CD4-positive, alpha-beta T cell treated with Interleukin-4 for 4 hours (primary cell): ENCODE data around the gene KIF3A.
A peak's percentile ranks its signal among the peaks of the same experiment; 100 is the strongest.

ENCODE experiments used
- DNase-seq: peaks from one replicate; pipeline ENCODE4 v3.0.0-alpha.2; 2020

Gene KIF3A

DNA sequence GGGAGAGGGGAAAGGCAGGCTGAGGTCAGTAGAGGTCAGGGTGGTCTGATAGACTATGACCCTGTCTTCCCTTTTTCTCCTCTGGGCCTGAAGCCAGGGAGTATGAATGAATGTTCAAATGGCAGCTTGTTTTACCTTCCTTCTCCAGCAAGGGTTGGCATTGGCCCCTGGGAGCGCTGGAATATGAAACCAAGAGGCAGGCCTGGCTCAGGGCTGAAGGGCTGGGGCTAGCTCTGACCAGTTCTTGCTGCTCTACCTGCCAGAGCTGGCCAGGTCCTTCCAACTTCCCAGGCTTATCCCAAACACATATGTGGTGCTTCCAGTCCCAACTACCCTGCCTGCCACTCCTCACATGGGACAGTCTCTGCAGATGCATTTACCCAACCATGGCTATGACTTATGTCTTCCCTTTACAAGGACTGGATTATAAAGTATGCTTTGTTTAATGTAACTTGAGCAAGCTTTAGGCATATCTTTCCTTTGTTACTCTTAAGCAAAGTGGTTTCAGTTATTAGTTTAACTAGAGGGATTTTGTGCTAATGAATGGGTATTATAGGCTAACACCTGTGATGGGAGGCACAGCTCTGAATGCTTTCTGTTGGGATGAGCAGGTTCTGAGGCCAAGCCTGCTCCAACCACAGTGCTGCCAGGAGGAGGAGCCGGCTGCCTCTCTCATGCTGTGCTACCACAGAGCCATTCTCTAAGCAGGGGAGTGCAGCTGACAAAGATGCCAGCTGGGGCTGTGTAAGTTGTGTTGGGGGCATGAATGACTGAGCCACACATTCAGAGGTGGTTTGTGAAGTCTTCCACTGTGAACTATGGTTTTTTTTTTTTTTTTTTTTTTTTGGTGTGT lies 16.0 kb upstream of the KIF3A start:
- DNase-seq: no peak

DNA sequence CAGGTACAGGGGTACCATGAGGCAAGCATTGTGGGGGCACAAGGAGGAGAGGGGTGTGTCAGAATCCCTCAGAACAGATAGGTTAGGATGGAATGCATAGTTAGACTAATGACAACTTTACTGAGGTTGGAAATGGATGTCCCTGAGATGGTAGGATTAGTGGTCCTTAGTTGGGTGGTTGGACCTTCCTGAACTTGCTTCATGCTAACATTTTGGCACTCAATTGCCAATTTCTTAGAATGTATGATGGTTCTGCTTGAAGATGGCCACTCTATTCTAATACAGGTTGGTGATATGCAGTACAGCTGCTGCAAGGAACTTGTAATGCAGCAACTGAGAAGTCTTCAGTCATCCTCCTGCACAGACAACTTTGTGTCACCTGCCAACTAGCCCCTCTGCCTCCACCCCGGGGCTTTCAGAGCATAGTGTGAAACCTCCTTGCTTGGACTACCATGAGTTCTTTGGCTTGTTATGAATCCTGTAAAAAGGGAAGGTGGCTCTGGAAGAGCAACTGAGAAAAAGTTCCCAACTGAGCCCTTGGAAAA lies 15.3 kb upstream of the KIF3A start:
- no peak for DNase-seq

GRCh38 chr5:132751971-132752580 lies 14.7 kb upstream of the KIF3A start:
- DNase-seq: no peak

DNA sequence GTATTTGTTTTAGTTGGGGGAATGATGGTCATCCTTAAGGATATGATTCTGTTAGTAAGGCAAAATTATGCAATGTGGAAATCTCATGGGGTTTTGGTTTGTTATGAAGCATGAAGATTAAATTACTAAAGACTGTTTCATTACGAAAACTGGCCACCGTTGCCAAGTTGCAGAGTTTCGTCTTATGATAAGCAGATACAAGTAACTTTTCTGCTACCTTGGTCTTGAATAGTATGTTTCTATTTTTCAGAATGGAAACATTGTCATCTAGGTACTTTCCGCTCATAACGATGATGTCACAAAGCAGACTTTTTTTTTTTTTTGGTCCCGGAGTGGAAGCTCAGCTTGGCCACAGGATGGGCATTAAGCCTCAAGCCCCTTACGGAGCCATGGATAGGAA lies 14.1 kb upstream of the KIF3A start:
- DNase-seq: peak; percentile 24

- no peak for DNase-seq
These were observed 13.3 kb upstream of the KIF3A start for GRCh38 chr5:132750471-132751230.

DNA sequence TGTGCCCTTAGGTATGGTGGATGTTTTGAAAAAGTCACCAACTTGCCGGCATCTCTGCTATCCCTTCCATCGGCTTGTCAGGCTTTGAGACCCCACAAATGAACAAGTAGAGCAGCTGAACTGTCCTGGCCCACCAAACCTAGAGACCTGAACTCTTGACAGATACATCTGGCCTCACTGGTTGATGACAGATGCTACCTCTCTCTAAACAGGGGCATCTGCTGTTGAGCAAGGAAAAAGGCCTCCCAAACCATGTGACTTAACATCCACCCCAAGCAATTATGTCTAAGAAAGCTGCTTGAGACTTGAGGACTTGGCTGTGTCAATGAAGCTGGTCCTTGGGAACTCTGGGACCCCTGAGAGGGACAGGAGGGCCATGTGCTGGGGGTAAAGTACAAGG lies 12.2 kb upstream of the KIF3A start:
- DNase-seq: no peak

DNA sequence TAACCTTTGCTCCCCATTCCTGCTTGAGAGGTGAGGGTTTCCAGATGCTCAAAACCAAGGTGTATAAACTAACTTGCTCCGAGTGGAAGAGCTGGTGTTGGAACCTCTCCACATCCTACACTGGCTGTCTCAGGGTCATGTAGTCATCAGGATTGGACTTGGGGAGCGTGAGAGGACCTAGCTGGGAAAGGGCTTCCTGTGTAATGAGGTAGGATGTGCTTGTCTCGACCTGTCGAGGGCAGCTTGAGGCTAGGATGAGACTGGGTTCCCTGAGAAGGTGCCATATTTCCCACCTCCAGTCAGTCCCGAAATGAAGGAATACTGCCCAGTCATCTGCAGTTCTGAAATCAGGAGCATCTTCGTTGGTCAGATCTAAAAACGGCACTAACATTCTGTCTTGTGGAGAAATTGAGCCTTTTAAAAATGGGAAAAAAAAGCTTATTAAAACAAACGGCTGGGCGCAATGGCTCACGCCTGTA lies 11.2 kb upstream of the KIF3A start:
- no peak for DNase-seq

DNA sequence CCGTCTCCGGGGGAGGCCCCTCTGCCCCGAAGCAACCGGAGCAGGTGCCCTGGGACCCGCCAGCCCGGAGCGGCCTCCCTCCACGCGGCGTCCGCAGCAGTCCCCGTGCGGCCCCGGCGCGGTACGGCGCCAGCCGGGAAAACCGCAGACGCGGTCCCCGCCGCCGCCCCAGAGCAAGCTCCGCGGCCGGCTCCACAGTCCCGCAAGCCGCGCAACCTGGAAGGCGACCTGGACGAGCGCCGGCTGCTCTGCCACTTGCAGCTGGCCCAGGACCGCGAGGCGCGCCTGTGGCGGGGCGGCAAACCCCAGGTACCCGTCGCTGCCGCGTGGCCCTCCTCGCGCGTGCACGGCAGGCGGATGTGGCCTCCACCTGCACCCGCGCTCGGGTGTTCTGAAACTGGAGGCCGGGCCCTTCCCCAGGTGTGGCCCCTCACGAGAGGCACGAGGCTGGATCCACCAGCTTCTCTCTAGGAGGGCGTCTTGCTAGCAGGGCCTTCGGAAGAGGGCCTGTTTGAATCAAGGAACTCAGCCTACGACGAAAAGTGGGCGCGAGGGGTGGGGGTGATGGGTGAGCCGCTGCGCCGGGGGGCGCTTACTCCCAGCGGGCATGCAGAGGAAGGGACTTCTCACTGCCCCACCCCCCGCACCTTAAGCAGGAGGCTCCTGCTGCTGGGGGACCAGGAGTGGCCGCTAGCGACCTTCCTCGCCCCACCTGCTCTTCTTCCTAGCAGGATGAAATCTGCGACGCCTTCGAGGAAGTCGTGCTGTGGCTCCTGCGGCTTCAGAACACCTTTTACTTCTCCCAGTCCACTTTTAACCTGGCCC lies 10.5 kb upstream of the KIF3A start:
- peak; percentile 39 for DNase-seq

DNA sequence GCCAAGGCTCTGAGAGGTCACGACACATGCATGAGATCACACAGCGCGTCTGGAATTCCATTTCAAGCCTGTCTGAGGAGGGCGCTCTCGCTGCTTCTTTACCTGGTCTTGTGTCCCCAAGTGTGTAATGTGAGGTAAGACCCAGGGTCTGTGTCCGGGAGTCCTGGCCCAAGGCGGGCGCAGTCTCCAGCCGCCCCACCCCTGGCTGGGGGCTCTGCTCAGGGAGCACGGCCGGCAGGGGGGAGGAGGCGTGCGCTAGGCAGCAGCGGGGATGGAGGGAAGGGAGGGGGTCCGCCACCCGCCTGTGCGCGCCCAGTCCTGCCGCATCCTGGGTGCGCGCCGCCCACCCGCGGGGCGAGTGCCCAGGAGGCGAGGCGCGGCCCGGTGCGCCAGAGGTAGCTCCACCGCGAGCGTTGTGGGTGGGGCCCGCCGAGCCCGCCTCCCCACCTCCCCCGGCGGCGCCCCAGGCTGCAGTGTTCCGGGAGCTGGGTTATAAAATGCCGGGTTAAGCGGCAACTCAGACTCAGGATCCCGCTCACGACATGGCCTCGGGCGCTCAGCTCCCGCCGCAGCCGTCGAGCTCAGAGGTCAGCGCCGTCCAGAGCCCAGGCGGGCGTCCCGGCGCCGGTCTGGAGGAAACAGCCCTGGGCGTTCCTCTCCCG lies 9.7 kb upstream of the KIF3A start, which contains the start of gene CCNI2:
Gene CCNI2 (plus strand): TSS at position 473 of the 662 bp plus-strand sequence. CDS start 70 bp downstream, at position 543.
- DNase-seq: peak; percentile 61

DNA sequence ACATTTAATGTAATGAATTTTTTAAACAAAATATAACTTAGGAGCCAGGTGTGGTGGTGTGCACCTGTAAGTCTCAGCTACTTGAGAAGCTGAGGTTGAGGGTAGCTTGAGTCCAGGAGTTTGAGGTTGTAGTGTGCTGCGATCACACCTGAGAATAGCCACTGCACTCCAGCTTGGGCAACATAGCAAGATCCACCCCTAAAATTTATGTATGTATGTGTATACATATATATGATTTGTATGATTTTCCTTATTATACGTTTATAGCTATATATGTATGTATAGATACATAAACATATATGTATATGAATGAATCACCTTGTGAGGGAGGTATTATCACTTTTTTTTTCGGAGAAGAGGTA lies 9.2 kb upstream of the KIF3A start:
- no peak for DNase-seq

- DNase-seq: no peak
These were observed 7.3 kb upstream of the KIF3A start for GRCh38 chr5:132744659-132745058.

DNA sequence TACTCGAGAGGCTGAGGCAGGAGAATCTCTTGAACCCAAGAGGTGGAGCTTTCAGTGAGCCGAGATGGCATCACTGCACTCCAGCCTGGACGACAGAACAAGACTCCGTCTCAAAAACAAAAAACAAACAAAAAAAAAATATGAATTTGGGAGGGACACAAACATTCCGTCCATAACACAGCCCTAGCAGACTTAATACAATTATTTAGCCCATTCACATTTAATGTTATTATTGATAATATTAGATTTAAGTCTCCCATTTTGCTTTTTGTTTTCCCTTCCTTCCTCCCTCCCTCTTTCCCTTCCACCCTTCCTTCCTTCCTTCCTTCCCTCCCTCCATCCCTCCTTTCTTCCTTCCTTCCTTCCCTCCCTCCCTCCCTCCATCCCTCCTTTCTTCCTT lies 5.3 kb upstream of the KIF3A start:
- DNase-seq: no peak

DNA sequence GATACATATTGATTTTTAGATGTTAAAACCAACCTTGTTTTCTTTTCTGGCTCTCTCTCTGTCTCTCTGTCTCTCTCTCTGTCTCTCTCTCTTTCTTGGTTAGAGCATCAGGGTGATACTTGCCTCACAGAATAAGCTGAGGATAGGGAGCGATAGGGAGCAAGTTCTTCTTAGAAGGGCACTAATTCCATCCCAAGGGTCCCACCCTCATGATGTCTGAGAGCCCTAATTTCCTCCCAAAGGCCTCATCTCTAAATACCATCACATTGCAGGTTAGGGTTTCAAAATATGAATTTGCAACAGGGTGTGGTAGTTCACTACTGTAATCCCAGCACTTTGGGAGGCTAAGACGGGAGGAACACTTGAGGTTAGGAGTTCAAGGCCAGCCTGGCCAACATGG lies 4.8 kb upstream of the KIF3A start:
- no peak for DNase-seq

DNA sequence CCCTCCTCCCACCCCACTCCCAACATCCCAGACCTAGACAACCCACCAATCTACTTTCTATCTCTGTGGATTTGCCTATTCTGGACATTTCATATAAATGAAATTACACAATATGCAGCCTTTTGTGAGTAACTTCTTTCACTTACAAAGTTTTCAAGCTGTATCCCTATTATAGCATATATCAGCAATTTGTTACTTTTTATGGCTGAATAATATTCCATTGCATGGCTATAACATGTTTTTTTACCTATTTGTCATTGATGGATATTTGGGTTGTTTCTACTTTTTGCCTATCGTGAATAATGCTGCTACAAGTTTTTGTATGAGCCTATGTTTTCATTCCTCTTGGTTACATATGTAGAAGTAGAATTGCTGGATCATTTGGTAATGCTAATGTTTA lies 1.9 kb upstream of the KIF3A start:
- no peak for DNase-seq

DNA sequence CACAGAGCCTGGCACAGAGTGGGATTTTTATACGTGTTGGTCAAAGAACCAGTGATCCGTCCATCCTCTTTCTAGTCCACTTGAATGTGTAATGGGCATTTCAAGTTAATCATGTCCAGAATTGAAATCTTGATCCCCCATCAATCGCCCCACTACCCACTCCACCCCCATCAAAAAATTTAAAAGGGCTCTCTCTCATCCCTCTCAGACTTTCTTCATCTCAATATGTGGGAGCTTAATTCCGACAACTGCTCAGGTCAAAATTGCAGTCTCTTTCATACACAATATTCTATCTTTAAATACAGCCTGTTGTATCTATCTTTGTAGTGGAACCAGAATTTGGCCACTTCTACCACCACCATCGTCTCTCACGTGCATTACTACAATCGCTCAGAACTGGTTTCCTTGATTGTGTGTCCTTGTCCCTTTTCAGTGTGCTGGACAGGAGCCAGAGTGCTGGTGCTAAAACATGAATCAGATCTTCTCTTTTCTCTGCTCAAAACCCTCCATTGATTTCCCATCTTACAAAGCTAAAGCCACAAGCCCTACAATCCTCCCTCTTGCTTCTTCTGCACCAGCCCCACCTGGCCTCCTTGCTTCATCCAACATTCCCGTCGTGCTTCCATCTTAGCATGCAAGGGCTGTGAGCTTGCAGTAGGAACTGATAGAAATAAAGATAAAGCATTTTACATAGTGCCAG lies 786 bp upstream of the KIF3A start:
- no peak for DNase-seq

GRCh38 chr5:132734687-132735086 lies 2.7 kb downstream of the KIF3A start:
- no peak for DNase-seq

DNA sequence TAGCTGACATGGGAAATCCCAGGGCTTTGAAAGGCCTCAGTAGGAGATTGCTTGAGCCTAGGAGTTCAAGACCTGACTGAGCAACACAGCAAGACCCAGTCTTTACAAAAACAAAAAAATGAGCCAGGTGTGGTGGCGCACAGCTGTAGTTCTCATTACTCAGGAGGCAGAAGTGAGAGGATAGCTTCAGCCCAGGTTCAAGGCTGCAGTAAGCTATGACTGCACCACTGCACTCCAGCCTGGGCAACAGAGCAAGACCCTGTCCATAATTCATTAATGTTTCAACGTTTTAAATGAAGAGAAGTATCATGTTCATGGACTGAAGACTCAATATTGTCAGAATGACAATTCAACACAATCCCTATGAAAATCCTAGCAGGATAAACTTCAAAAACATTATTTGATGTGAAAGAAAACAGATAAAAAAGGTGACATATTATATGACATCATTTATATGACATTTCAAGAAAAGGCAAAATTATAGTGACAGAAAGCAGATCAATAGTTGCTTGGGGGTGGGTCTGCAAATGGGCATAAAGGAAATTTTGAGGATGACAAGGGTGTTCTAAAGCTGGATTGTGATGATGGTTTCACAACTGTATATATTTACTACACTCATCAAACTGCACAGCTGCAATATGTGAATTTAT lies 3.7 kb downstream of the KIF3A start:
- no peak for DNase-seq

- DNase-seq: no peak
These were observed 7.5 kb downstream of the KIF3A start for GRCh38 chr5:132729896-132730295.

GRCh38 chr5:132725745-132726144 lies 11.6 kb downstream of the KIF3A start:
- no peak for DNase-seq

GRCh38 chr5:132718544-132719312 lies 18.6 kb downstream of the KIF3A start:
- no peak for DNase-seq
